B cell (primary cell): ENCODE measurements around the gene MYOM1. TPM values are rescaled to one million over a fixed set of nuclear protein-coding genes. Genes with fewer than 3 reads are reported as not detected.

Experiments used
- ATAC-seq: fragments of 200-7000 bp; cut with Tn5 transposase; one replicate; pipeline ENCODE4 v1.10.0; 2021; ENCODE audit warnings: low read depth, mild to moderate bottlenecking, moderate number of reproducible peaks, moderate library complexity
- CTCF ChIA-PET: fragments of 350-600 bp; sonication (Branson Sonifier 250); formaldehyde crosslinking; loops from one replicate; lab custom pipeline; 2021; ENCODE audit warnings: antibody characterized with exemption, inconsistent platforms; lab: Charles Lee
- POLR2A ChIA-PET: fragments of 350-600 bp; sonication (Branson Sonifier 250); formaldehyde crosslinking; loops from one replicate; lab custom pipeline; 2021; ENCODE audit warnings: antibody characterized with exemption; lab: Charles Lee
- DNase-seq: peaks from one replicate; pipeline ENCODE4 v3.0.0; 2013
- H2AFZ ChIP-seq: 2 replicates; pipeline ENCODE4 v1.6.1; 2012; ENCODE audit warnings: mild to moderate bottlenecking, low read depth, low read length; ENCODE audit not compliant: insufficient read depth, poor library complexity, severe bottlenecking
- H3K27ac ChIP-seq, 2 donors: 1 replicate in 1 of 2; 2 replicates in 1 of 2; pipeline ENCODE4 v1.5.1; 2012 to 2013; ENCODE audit warnings: low read length in 2 of 2, mild to moderate bottlenecking in 2 of 2, moderate library complexity in 1 of 2
- H3K27me3 ChIP-seq, 4 experiments: fragments of 200-600 bp in 1 of 4; sonication (generic) in 1 of 4; replicated peaks in 1 of 4; 1 replicate in 2 of 4; 2 replicates in 2 of 4; pipeline versions ENCODE4 v1.6.1 to v1.7.0; 2013 to 2016; ENCODE audit warnings: low read length in 3 of 4, mild to moderate bottlenecking in 2 of 4, mixed read lengths in 1 of 4, moderate library complexity in 1 of 4; ENCODE audit not compliant: insufficient read depth in 4 of 4, control insufficient read depth in 3 of 4; ENCODE audit errors: control extremely low read depth in 1 of 4
- H3K36me3 ChIP-seq, 2 experiments: replicated peaks in 1 of 2; 1 replicate in 1 of 2; 2 replicates in 1 of 2; pipeline versions ENCODE4 v1.6.1 to v1.7.1; 2013; ENCODE audit warnings: low read length in 1 of 2; ENCODE audit not compliant: insufficient read depth in 2 of 2, control insufficient read depth in 1 of 2; ENCODE audit errors: control extremely low read depth in 1 of 2, extremely low read depth in 1 of 2
- H3K4me1 ChIP-seq, 2 donors: fragments of 200-600 bp in 1 of 2; sonication (generic) in 1 of 2; 1 replicate in 1 of 2; 2 replicates in 1 of 2; pipeline versions ENCODE4 v1.5.1 to v1.6.1; 2013 to 2017; ENCODE audit warnings: low read length in 2 of 2; ENCODE audit not compliant: control insufficient read depth in 2 of 2, insufficient read depth in 2 of 2
- H3K4me2 ChIP-seq: replicated peaks from 2 replicates; pipeline ENCODE3; 2012; ENCODE audit warnings: mild to moderate bottlenecking, low read depth, low read length; ENCODE audit not compliant: poor library complexity, severe bottlenecking
- H3K4me3 ChIP-seq, 5 experiments: fragments of 200-600 bp in 1 of 5; sonication (generic) in 1 of 5; 1 replicate in 3 of 5; 2 replicates in 2 of 5; pipeline versions ENCODE4 v1.5.1 to v1.7.0; 2011 to 2016; ENCODE audit warnings: low read length in 4 of 5, mild to moderate bottlenecking in 4 of 5, low read depth in 2 of 5, control low read depth in 1 of 5, moderate library complexity in 1 of 5; ENCODE audit not compliant: insufficient read depth in 1 of 5; ENCODE audit errors: control extremely low read depth in 1 of 5, extremely low read depth in 1 of 5
- H3K79me2 ChIP-seq: fragments of 200-600 bp; sonication (generic); one replicate; pipeline ENCODE4 v1.6.0; 2016; ENCODE audit warnings: low read length; ENCODE audit not compliant: control insufficient read depth, insufficient read depth
- H3K9ac ChIP-seq: fragments of 200-600 bp; sonication (generic); 2 replicates; pipeline ENCODE4 v1.6.1; 2017; ENCODE audit warnings: mild to moderate bottlenecking, low read length, moderate library complexity
- H3K9me3 ChIP-seq, 3 donors: one replicate each; pipeline versions ENCODE4 v1.6.1 to v1.7.1; 2013; ENCODE audit warnings: low read length in 2 of 3; ENCODE audit not compliant: control insufficient read depth in 2 of 3, insufficient read depth in 1 of 3; ENCODE audit errors: control extremely low read depth in 1 of 3
- H4K20me1 ChIP-seq: 2 replicates; pipeline ENCODE4 v1.6.0; 2012; ENCODE audit warnings: mild to moderate bottlenecking, low read length; ENCODE audit not compliant: insufficient read depth, control insufficient read depth, poor library complexity, severe bottlenecking
- H3K27ac Mint-ChIP-seq: one replicate; pipeline ENCODE4 v1.8.0; 2021; ENCODE audit warnings: mixed read lengths
- H3K27me3 Mint-ChIP-seq: one replicate; pipeline ENCODE4 v1.8.0; 2021; ENCODE audit warnings: mixed read lengths
- H3K4me1 Mint-ChIP-seq: one replicate; pipeline ENCODE4 v1.8.0; 2021; ENCODE audit warnings: mixed read lengths
- H3K4me3 Mint-ChIP-seq: one replicate; pipeline ENCODE4 v1.8.0; 2021; ENCODE audit warnings: mixed read lengths
- H3K9me3 Mint-ChIP-seq: one replicate; pipeline ENCODE4 v1.8.0; 2022; ENCODE audit warnings: mixed read lengths; ENCODE audit not compliant: insufficient read depth
- CTCF ChIP-seq: fragments of 200-600 bp; IDR thresholded peaks from one replicate; pipeline ENCODE4 v1.8.0; 2022; ENCODE audit warnings: antibody characterized with exemption, mild to moderate bottlenecking
- EZH2 ChIP-seq: IDR thresholded peaks from 2 replicates; pipeline ENCODE4 v1.6.1; 2012; ENCODE audit warnings: borderline replicate concordance, low read depth, mild to moderate bottlenecking, moderate library complexity, low read length; ENCODE audit not compliant: insufficient read depth, poor library complexity, severe bottlenecking
- WGBS: methylation state at CpG from one replicate; pipeline ENCODE4 v1.1.5; 2013; ENCODE audit warnings: missing lambda C conversion rate; ENCODE audit not compliant: insufficient coverage; 5-methylcytosine and 5-hydroxymethylcytosine counted together
- intact Hi-C: fragments of 100-400 bp; cut with micrococcal nuclease; formaldehyde crosslinking; loops from one replicate; pipeline ENCODE4 v1.10.0; 2022
- polyA plus RNA-seq: library from polyadenylated mRNA; depleted of rRNA; stranded (reverse); fragments of >200 nt; gene quantifications from 2 replicates; pipeline ENCODE4 v1.2.3, GENCODE V29; 2012
- total RNA-seq, 2 donors: library from RNA; stranded (reverse); fragments of 120-200 nt in 1 of 2; gene quantifications; 1 replicate in 1 of 2; 2 replicates in 1 of 2; pipeline versions ENCODE4 v1.2.3 to v1.2.4, GENCODE V29; 2013 to 2022

MYOM1 gene
- total and polyA plus RNA-seq, 2 donors (not counting 1 experiment from before 2014, with no cell fraction given): 1.5 to 12.8 TPM

DNA sequence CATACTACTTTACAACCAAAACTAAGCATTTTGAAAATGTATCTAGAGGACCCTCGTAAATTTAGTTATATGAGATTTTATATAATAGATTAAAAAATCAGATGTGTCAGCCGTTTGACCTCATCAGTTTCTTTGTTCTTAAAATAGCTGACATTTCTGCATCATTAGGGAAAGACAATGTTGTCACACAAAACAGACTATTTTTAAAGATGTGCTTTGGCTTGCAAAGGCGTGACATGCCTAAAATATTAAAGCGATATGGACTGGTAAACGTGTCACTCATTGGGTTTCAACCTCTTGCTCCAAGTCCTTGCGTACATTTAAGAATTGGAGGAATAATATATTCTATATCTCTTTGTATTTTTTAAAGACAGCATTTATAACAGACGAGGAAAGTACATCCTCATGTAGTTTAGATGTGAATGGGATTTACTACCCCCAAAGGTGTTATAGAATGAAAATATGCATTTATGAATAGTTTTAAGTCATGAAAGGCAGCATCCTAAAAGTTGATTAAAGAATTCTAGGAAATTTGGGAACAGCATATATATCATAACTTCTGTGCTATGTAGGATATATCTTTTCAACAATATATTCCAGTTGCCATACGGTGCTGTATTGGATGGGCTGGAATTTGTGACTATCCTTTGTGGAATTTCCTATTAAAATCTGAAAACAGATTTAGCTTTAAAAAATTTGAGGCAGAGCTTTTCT, 31.6 kb upstream of the MYOM1 start:
- Mint-ChIP-seq H3K9me3 (no peaks in the 10 kb centered on the region), H3K4me3 (peak overlapping the region; percentile 4), H3K27me3 (no peaks in the 10 kb centered on the region), H3K27ac (no peak overlapping the region), H3K4me1 (peaks cover 63% of the 10 kb centered on the region)
- no peak overlapping the region for H2AFZ ChIP-seq
- H4K20me1 ChIP-seq: peaks cover 18% of the 10 kb centered on the region
- CTCF ChIA-PET: interaction anchor here (0.5 to 1.9 kb wide), 12 partner anchors 8 to 417 kb away, joined by 3 to 8 read pairs (median 3); no protein-coding TSS in a partner anchor
- H3K27ac ChIP-seq: peak overlapping the region in 1 of 2 donors; percentile 81
- no peak overlapping the region for H3K4me3 ChIP-seq
- peaks cover 86% of the 10 kb centered on the region for H3K79me2 ChIP-seq
- ATAC-seq (no peak), DNase-seq (no peak)
- peak overlapping the region; percentile 7 for H3K4me2 ChIP-seq
- intact Hi-C loops: no loop called here
- WGBS: no CpG with 5 or more reads among the region's 8 CpGs
- TF ChIP-seq EZH2 (no peak), CTCF (no peak)
- peaks cover 49 to 55% of the 10 kb centered on the region in 2 donors for H3K4me1 ChIP-seq
- POLR2A ChIA-PET: interaction anchor here (0.7 to 0.8 kb wide), 2 partner anchors 10 to 81 kb away, joined by 4 to 5 read pairs; partner anchors contain the start of gene MYL12B
- H3K9me3 ChIP-seq: no peaks in the 10 kb centered on the region
- H3K36me3 ChIP-seq: peaks cover 15 to 46% of the 10 kb centered on the region in 2 experiments
- no peak overlapping the region for H3K9ac ChIP-seq
- H3K27me3 ChIP-seq: no peaks in the 10 kb centered on the region
